ENCODE results near the gene CTNNA2. TPM values are rescaled to one million over a fixed set of nuclear protein-coding genes. Genes with fewer than 3 reads are reported as not detected.

The CTNNA2 gene
- total RNA-seq, 1 experiment from 2014 or later, result 5.5 TPM

GRCh38 chr2:80050246-80050645 is 537.4 kb downstream of the CTNNA2 start:
- Histone ChIP-seq H2BK120ac (ENCODE audit: low read depth, low read length, poor library complexity, severe bottlenecking) (no peak overlapping the region), H3K79me1 (ENCODE audit: insufficient read depth, low read depth, low read length, poor library complexity, severe bottlenecking) (no peaks in the 10 kb centered on the region), H2AFZ (ENCODE audit: low read length) (no peak overlapping the region), H3K27me3 (ENCODE audit: insufficient read depth, low read length) (no peaks in the 10 kb centered on the region), H3K79me2 (ENCODE audit: insufficient read depth, low read length) (no peaks in the 10 kb centered on the region), H3K23me2 (ENCODE audit: insufficient read length, low read depth, low read length, poor library complexity, severe bottlenecking) (no peaks in the 10 kb centered on the region), H4K20me1 (ENCODE audit: control insufficient read depth, insufficient read depth, insufficient read length) (no peaks in the 10 kb centered on the region), H3K4me2 (ENCODE audit: insufficient read depth, insufficient read length, low read length) (no peak overlapping the region), H3K18ac (ENCODE audit: insufficient read length, low read depth, low read length) (no peak overlapping the region), H2BK12ac (ENCODE audit: insufficient read length, low read depth, low read length) (no peak overlapping the region), H4K8ac (replicated peaks; ENCODE audit: insufficient read length, low read depth, low read length) (no peak overlapping the region), H3K9ac (ENCODE audit: extremely low read depth, insufficient read length, low read length) (no peak overlapping the region), H3K56ac (ENCODE audit: insufficient read length, low read depth, low read length) (no peak overlapping the region), H2BK5ac (ENCODE audit: insufficient read length, low read length) (no peak overlapping the region), H2BK15ac (ENCODE audit: low read depth, low read length) (no peak overlapping the region), H4K5ac (ENCODE audit: insufficient read length, low read depth, low read length) (no peak overlapping the region), H3K14ac (ENCODE audit: insufficient read depth, low read length) (no peak overlapping the region), H2AK5ac (ENCODE audit: insufficient read length, low read length) (no peak overlapping the region), H3K23ac (ENCODE audit: insufficient read length, low read depth, low read length) (no peak overlapping the region), H3K27ac (ENCODE audit: insufficient read length, low read depth, low read length) (no peak overlapping the region), H3K9me3 (ENCODE audit: control insufficient read depth, low read depth, low read length) (no peaks in the 10 kb centered on the region), H3T11ph (ENCODE audit: low read length) (no peak overlapping the region), H3K4me1 (ENCODE audit: insufficient read depth, low read length) (peaks cover 2% of the 10 kb centered on the region; the same call in 1 of the 2 replicates), H3K4ac (ENCODE audit: low read depth, low read length) (no peak overlapping the region), H2BK20ac (ENCODE audit: low read depth, low read length, poor library complexity, severe bottlenecking) (no peak overlapping the region), H4K91ac (ENCODE audit: insufficient read length, low read depth, low read length) (no peak overlapping the region)
- no peak for DNase-seq
- Mint-ChIP-seq H3K9me3 (no peaks in the 10 kb centered on the region), H3K27me3 (ENCODE audit: low read depth) (no peaks in the 10 kb centered on the region), H3K4me3 (no peak overlapping the region), H3K36me3 (ENCODE audit: insufficient read depth in 1 of 3, low read depth in 3 of 3) (no peaks in the 10 kb centered on the region), H3K4me1 (peaks cover 13 to 16% of the 10 kb centered on the region in 2 experiments), H3K27ac (no peak overlapping the region; a peak in 1 of 7 replicates)
- TF ChIP-seq CTCF (conservative IDR thresholded peaks at IDR 0.05), result no peak
- WGBS (ENCODE audit: extremely low coverage, insufficient read length, low lambda C conversion rate), result no CpG with 5 or more reads among the region's 6 CpGs

Measured in H9 (cell line).